Brain microvascular endothelial cell (primary cell): ENCODE measurements around the gene PRSS33.

Experiments
- DNase-seq: peaks from one replicate; pipeline ENCODE4 v3.0.0-alpha.2; 2020
- H3K27ac ChIP-seq: fragments of 250-450 bp; sonication (Bioruptor Pico); 2 replicates; pipeline ENCODE4 v1.5.1; 2020; ENCODE audit warnings: mild to moderate bottlenecking, moderate library complexity
- H3K27me3 ChIP-seq: fragments of 250-450 bp; sonication (Bioruptor Pico); replicated peaks from 2 replicates; pipeline ENCODE4 v1.5.1; 2020; ENCODE audit warnings: mild to moderate bottlenecking
- H3K36me3 ChIP-seq: fragments of 250-450 bp; sonication (Bioruptor Pico); replicated peaks from 2 replicates; pipeline ENCODE4 v1.5.1; 2020; ENCODE audit warnings: mild to moderate bottlenecking
- H3K4me3 ChIP-seq: 2 replicates; pipeline ENCODE4 v1.5.1; 2011; ENCODE audit warnings: low read depth, mild to moderate bottlenecking, control low read depth, low read length, moderate library complexity
- in situ Hi-C: cut with HindIII; loops from 2 replicates; pipeline ENCODE4 v1.10.0; 2017; ENCODE audit warnings: low sequenced_read_pairs, low pct_ligation_motif_present
- TF ChIP-seq, protein P1 (sequence below): IDR thresholded peaks from 2 replicates; pipeline ENCODE4 v1.5.1; 2011; ENCODE audit warnings: low read depth, mild to moderate bottlenecking, moderate library complexity, low read length, control low read depth, inconsistent platforms; ENCODE audit errors: missing control alignments

PRSS33 gene

DNA sequence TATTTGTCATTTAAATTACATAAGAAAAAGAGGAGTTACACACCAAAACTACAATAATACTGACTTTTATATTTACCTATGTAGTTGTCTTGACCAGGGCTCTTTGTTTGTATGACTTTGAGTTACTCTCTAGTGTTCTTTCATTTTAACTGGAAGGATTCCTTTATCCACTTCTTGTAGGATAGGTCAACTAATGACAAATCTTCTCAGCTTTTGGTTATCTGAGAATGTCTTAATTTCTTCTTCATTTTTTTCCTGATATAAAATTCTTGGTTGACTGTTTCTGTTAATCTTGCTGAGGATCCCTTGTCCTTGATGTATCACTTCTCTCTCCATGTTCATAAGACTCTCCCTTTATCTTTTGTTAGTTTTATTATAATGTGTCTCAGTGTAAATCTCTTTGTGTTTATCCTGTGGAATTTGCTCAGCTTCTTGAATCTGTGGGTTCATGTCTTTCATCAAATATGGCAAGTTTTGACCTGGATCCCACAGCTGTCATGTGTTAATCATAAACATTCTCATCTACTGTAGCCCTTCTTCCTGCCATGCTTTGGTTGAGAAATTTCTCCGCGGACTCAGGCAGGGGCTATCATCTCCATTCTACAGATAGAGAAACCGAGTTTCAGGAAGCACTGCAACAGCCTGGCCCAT is 16.3 kb upstream of the PRSS33 start:
- DNase-seq: no peak
- Histone ChIP-seq H3K27me3 (no peaks in the 10 kb centered on the region), H3K27ac (no peak overlapping the region), H3K36me3 (no peaks in the 10 kb centered on the region), H3K4me3 (no peak overlapping the region)
- TF ChIP-seq, protein P1, sequence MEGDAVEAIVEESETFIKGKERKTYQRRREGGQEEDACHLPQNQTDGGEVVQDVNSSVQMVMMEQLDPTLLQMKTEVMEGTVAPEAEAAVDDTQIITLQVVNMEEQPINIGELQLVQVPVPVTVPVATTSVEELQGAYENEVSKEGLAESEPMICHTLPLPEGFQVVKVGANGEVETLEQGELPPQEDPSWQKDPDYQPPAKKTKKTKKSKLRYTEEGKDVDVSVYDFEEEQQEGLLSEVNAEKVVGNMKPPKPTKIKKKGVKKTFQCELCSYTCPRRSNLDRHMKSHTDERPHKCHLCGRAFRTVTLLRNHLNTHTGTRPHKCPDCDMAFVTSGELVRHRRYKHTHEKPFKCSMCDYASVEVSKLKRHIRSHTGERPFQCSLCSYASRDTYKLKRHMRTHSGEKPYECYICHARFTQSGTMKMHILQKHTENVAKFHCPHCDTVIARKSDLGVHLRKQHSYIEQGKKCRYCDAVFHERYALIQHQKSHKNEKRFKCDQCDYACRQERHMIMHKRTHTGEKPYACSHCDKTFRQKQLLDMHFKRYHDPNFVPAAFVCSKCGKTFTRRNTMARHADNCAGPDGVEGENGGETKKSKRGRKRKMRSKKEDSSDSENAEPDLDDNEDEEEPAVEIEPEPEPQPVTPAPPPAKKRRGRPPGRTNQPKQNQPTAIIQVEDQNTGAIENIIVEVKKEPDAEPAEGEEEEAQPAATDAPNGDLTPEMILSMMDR: no peak
- in situ Hi-C loops: no loop called here

DNA sequence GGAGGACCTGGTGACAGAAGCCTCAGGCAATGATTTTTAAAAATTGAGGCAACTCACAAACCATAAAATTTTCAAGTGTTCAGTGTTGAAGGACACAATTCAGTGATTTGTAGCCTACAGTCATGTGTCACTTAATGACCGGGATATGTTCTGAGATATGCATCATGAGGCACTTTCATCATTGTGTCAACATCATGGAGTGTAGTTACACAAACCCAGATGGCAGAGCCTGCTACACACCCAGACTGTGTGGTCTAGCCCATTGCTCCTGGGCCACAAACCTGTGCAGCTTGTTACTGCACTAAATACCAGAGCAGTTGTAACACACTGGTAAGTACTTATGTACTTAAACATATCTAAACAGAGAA is 12.5 kb upstream of the PRSS33 start:
- no peak for DNase-seq
- Histone ChIP-seq H3K27me3 (no peaks in the 10 kb centered on the region), H3K4me3 (no peak overlapping the region), H3K36me3 (no peaks in the 10 kb centered on the region), H3K27ac (no peak overlapping the region)
- in situ Hi-C loops: no loop called here
- TF ChIP-seq, protein P1: no peak

DNA sequence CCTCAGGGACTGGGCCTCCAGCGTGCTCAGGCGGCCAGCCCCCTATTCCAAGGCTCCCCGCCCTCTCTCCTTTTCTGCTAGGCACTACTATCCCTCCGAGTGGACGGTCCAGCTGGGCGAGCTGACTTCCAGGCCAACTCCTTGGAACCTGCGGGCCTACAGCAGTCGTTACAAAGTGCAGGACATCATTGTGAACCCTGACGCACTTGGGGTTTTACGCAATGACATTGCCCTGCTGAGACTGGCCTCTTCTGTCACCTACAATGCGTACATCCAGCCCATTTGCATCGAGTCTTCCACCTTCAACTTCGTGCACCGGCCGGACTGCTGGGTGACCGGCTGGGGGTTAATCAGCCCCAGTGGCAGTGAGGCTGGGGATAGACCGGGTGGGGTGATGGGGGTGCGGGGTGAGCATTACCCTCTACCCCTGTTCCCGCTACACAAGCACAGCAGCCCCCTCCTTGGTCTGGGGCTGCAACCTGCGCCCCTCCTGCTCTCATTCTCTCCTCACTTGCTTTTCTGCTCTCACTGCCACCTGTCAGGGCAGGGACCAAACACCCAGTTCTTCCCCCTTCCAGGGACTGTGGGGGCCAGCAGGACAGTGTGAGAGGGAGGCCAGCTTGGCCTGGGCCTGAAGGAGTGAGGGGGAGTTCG is 12.0 kb upstream of the PRSS33 start:
- in situ Hi-C loops: no loop called here
- Histone ChIP-seq H3K27me3 (no peaks in the 10 kb centered on the region), H3K36me3 (no peaks in the 10 kb centered on the region), H3K4me3 (no peak overlapping the region), H3K27ac (no peak overlapping the region)
- DNase-seq: no peak
- TF ChIP-seq, protein P1: no peak

DNA sequence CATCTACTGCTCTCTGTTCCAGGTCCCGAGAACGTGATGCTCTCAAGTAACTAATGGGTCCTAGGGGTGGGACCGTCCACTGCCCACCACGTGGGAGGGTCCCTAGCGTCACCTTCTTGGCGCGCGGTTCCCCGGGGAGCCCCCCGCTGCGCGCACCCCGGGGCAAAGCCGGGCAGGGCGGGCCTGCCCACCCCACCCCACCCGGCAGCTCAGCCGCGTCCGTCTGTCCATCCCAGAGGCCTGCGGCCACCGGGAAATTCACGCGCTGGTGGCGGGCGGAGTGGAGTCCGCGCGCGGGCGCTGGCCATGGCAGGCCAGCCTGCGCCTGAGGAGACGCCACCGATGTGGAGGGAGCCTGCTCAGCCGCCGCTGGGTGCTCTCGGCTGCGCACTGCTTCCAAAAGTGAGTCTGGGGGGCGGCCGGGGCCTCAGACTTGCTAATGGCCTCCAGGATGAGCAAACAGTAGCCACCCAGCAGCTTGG is 11.4 kb upstream of the PRSS33 start:
- no peak overlapping the region for H3K4me3 ChIP-seq
- in situ Hi-C loops: no loop called here
- DNase-seq: no peak
- no peaks in the 10 kb centered on the region for H3K27me3 ChIP-seq
- no peaks in the 10 kb centered on the region for H3K36me3 ChIP-seq
- no peak overlapping the region for H3K27ac ChIP-seq
- TF ChIP-seq, protein P1: no peak

DNA sequence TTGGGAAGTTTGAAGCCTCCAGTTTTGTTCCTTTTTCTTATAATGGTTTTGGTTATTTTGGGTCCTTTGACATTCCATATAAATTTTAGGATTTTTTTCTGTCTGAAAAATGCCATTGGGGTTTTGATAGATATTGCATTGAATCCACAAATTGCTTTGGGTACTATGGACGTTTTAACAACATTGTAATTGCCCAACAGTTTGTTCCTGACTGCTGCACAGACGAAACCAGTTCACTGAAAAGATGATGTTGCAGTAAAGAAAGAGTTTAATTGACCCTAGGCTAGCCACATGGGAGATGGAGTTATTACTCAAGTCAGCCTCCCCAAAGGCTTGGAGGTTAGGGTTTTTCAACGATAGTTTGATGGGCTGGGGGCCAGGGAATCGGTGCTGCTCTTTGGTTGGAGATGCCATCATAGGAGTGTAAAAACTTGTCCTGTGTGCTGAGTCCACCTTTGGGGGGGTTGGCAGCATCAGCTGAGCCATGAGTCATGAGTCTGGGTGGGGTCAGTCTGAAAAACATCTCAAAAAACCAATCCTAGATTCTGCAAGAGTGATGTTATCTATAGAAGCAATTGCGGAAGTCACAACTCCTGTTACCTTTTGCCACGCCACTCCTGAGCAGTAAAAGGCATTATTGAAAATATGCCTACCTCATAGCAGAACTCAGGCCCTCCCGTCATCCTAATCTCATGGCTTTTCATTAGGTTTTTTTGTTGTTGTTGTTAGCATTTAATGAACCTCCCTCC is 8.2 kb upstream of the PRSS33 start:
- H3K4me3 ChIP-seq: no peak overlapping the region
- in situ Hi-C loops: no loop called here
- peaks cover 7% of the 10 kb centered on the region for H3K27me3 ChIP-seq
- H3K36me3 ChIP-seq: no peaks in the 10 kb centered on the region
- H3K27ac ChIP-seq: no peak overlapping the region
- DNase-seq: no peak
- TF ChIP-seq, protein P1: no peak
